ENCODE measurements around the gene ATP2C2. TPM values are rescaled to one million over a fixed set of nuclear protein-coding genes. Genes with fewer than 3 reads are reported as not detected.
A peak's percentile ranks its signal among the peaks of the same experiment; 100 is the strongest.

The ATP2C2 gene
- total RNA-seq, 4 donors from 2014 or later = 1.1 to 25.8 (median 5.6) TPM

- DNase-seq = no peak
- no peak overlapping the region for H3K4me3 ChIP-seq
- peaks cover 0 to 50% (median 3%) of the 10 kb centered on the region in 4 donors for H3K27me3 ChIP-seq
- H3K9me3 ChIP-seq = no peaks in the 10 kb centered on the region
- H3K27ac ChIP-seq = no peak overlapping the region
- intact Hi-C loops (cut with DNase I) = no loop called here
- 77 to 82% methylated on average over 9 of the region's 9 CpGs for WGBS, 2 donors
- no peaks in the 10 kb centered on the region for H3K36me3 ChIP-seq
- TF ChIP-seq CTCF (IDR thresholded peaks at IDR 0.05) = no peak
- TF ChIP-seq POLR2A (IDR thresholded peaks at IDR 0.05) = no peak
- H3K4me1 ChIP-seq = peaks cover 0 to 20% (median 0%) of the 10 kb centered on the region in 3 donors
Observed at GRCh38 chr16:84366208-84366607, 2.1 kb upstream of the ATP2C2 start.

GRCh38 chr16:84367297-84367680 is 1.0 kb upstream of the ATP2C2 start:
- no peak overlapping the region for H3K4me3 ChIP-seq
- H3K27ac ChIP-seq = no peak overlapping the region
- H3K36me3 ChIP-seq = no peaks in the 10 kb centered on the region
- intact Hi-C loops (cut with DNase I) = no loop called here
- no peak for TF ChIP-seq POLR2A (IDR thresholded peaks at IDR 0.05)
- TF ChIP-seq CTCF (IDR thresholded peaks at IDR 0.05) = no peak
- H3K27me3 ChIP-seq = peaks cover 0 to 54% (median 3%) of the 10 kb centered on the region in 4 donors
- peaks cover 0 to 20% (median 0%) of the 10 kb centered on the region in 3 donors for H3K4me1 ChIP-seq
- H3K9me3 ChIP-seq = no peaks in the 10 kb centered on the region
- no peak for DNase-seq
- WGBS, 2 donors = 39 to 42% methylated on average over 8 to 9 of the region's 9 CpGs

- Histone ChIP-seq H3K27ac (peak overlapping the region in 2 of 4 donors; percentile 36 to 42), H3K9me3 (no peaks in the 10 kb centered on the region), H3K4me1 (peaks cover 0 to 20% (median 0%) of the 10 kb centered on the region in 3 donors), H3K27me3 (peaks cover 0 to 56% (median 3%) of the 10 kb centered on the region in 4 donors), H3K4me3 (peak overlapping the region; percentile 43 to 58 (median 49)), H3K36me3 (no peaks in the 10 kb centered on the region)
- no peak for DNase-seq
- intact Hi-C loops (cut with DNase I) = no loop called here
- TF ChIP-seq POLR2A (IDR thresholded peaks at IDR 0.05) = no peak
- TF ChIP-seq CTCF (IDR thresholded peaks at IDR 0.05) = no peak
- WGBS, 2 donors = 55 to 89% methylated on average over 3 to 13 of the region's 27 CpGs
Observed at GRCh38 chr16:84367750-84368307, 509 bp upstream of the ATP2C2 start.

- no peak overlapping the region for H3K27ac ChIP-seq
- no peaks in the 10 kb centered on the region for H3K9me3 ChIP-seq
- WGBS, 2 donors = 42 to 58% methylated on average over 6 to 7 of the region's 7 CpGs
- peak overlapping the region in 3 of 4 donors; percentile 48 to 58 (median 50) for H3K4me3 ChIP-seq
- intact Hi-C loops (cut with DNase I) = no loop called here
- TF ChIP-seq POLR2A (IDR thresholded peaks at IDR 0.05) (no peak), CTCF (IDR thresholded peaks at IDR 0.05) (no peak)
- peaks cover 0 to 56% (median 3%) of the 10 kb centered on the region in 4 donors for H3K27me3 ChIP-seq
- H3K36me3 ChIP-seq = no peaks in the 10 kb centered on the region
- DNase-seq = no peak
- peaks cover 0 to 20% (median 0%) of the 10 kb centered on the region in 3 donors for H3K4me1 ChIP-seq
Observed at GRCh38 chr16:84369105-84369504, 767 bp downstream of the ATP2C2 start.

- Histone ChIP-seq H3K27me3 (peaks cover 0 to 56% (median 3%) of the 10 kb centered on the region in 4 donors), H3K4me1 (peaks cover 0 to 20% (median 0%) of the 10 kb centered on the region in 3 donors), H3K36me3 (no peaks in the 10 kb centered on the region), H3K4me3 (no peak overlapping the region), H3K9me3 (no peaks in the 10 kb centered on the region), H3K27ac (no peak overlapping the region)
- intact Hi-C loops (cut with DNase I) = no loop called here
- TF ChIP-seq CTCF (IDR thresholded peaks at IDR 0.05) = no peak
- no peak for TF ChIP-seq POLR2A (IDR thresholded peaks at IDR 0.05)
- 31 to 50% methylated on average over 5 to 9 of the region's 11 CpGs for WGBS, 2 donors
- no peak for DNase-seq
Observed at GRCh38 chr16:84369938-84370627, 1.7 kb downstream of the ATP2C2 start.

All from esophagus squamous epithelium (tissue), 5 donors.